Measurements from ENCODE around the gene ZNF791.
"Not testable (repeated sequence)": the region's sequence is repeated elsewhere in the genome, so short reads cannot be mapped to it uniquely, and the experiment has no call there.

Gene ZNF791

GRCh38 chr19:12667731-12668302 lies 57.1 kb downstream of the ZNF791 start:
- no peak for DNase-seq (ENCODE audit: low spot score)

GRCh38 chr19:12668346-12668745 lies 57.6 kb downstream of the ZNF791 start:
- no peak for DNase-seq (ENCODE audit: low spot score)

- peak; percentile 19 for DNase-seq (ENCODE audit: low spot score)
These were observed 58.2 kb downstream of the ZNF791 start for GRCh38 chr19:12668932-12669269.

- peak; percentile 68 for DNase-seq (ENCODE audit: low spot score)
These were observed 58.8 kb downstream of the ZNF791 start for GRCh38 chr19:12669270-12670158.

- no peak for DNase-seq (ENCODE audit: low spot score)
These were observed 59.6 kb downstream of the ZNF791 start for GRCh38 chr19:12670159-12670928.

GRCh38 chr19:12672744-12673143 lies 62.0 kb downstream of the ZNF791 start:
- DNase-seq (ENCODE audit: low spot score) = no peak

GRCh38 chr19:12675399-12675798 lies 64.7 kb downstream of the ZNF791 start:
- DNase-seq (ENCODE audit: low spot score) = no peak

- DNase-seq (ENCODE audit: low spot score) = no peak
These were observed 65.2 kb downstream of the ZNF791 start for GRCh38 chr19:12675940-12676339.

- DNase-seq (ENCODE audit: low spot score) = peak; percentile 84
These were observed 65.7 kb downstream of the ZNF791 start for GRCh38 chr19:12676384-12676792.

- no peak for DNase-seq (ENCODE audit: low spot score)
These were observed 66.2 kb downstream of the ZNF791 start for GRCh38 chr19:12676928-12677327.

- not testable (repeated sequence) for DNase-seq (ENCODE audit: low spot score)
These were observed 67.3 kb downstream of the ZNF791 start for GRCh38 chr19:12678039-12678438.

GRCh38 chr19:12680034-12680433 lies 69.3 kb downstream of the ZNF791 start:
- no peak for DNase-seq (ENCODE audit: low spot score)

GRCh38 chr19:12681074-12681987 lies 70.6 kb downstream of the ZNF791 start, which contains the start of gene DHPS:
Gene DHPS, minus strand, starts transcription at chr19:12681880. Its CDS starts 114 bp downstream, at chr19:12681766.
- peak; percentile 90 for DNase-seq (ENCODE audit: low spot score)
